H4 (cell line): ENCODE data around the gene TMX1. TPM values are rescaled to one million over a fixed set of nuclear protein-coding genes. Genes with fewer than 3 reads are reported as not detected.
A peak's percentile ranks its signal among the peaks of the same experiment; 100 is the strongest.

ENCODE experiments used
- DNase-seq: peaks from one replicate; pipeline ENCODE4 v3.0.0-alpha.2; 2015; ENCODE audit warnings: low spot score
- total RNA-seq: library from RNA; depleted of rRNA; stranded (reverse); fragments of >200 nt; shearing (Covaris generic); gene quantifications from 2 replicates; pipeline ENCODE4 v1.2.3, GENCODE V29; 2014

The TMX1 gene
- total RNA-seq, 1 experiment from 2014 or later: 88.1 TPM

GRCh38 chr14:51242545-51243490 lies 2.8 kb downstream of the TMX1 start:
- DNase-seq: no peak

GRCh38 chr14:51244591-51244990 lies 4.5 kb downstream of the TMX1 start:
- DNase-seq: no peak

DNA sequence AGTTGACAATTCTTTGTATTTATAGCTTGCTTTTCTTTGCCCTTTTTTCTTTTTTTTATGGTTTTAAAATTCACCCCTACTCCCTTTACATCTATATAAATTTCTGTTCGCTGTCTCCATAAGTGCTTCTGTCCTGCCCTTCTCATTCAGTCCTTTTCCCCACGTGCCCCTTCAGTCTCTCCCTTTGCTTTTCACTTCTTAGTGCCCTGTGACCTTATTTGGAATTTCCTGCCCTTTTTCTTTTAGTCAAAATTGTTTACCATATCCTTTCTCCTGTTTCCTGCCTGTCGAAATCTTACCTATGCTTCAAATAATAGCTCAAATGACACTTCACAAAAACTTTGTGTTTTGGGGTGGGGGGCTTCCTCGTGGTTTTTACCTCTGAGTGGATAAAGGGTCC lies 6.0 kb downstream of the TMX1 start:
- DNase-seq: no peak

DNA sequence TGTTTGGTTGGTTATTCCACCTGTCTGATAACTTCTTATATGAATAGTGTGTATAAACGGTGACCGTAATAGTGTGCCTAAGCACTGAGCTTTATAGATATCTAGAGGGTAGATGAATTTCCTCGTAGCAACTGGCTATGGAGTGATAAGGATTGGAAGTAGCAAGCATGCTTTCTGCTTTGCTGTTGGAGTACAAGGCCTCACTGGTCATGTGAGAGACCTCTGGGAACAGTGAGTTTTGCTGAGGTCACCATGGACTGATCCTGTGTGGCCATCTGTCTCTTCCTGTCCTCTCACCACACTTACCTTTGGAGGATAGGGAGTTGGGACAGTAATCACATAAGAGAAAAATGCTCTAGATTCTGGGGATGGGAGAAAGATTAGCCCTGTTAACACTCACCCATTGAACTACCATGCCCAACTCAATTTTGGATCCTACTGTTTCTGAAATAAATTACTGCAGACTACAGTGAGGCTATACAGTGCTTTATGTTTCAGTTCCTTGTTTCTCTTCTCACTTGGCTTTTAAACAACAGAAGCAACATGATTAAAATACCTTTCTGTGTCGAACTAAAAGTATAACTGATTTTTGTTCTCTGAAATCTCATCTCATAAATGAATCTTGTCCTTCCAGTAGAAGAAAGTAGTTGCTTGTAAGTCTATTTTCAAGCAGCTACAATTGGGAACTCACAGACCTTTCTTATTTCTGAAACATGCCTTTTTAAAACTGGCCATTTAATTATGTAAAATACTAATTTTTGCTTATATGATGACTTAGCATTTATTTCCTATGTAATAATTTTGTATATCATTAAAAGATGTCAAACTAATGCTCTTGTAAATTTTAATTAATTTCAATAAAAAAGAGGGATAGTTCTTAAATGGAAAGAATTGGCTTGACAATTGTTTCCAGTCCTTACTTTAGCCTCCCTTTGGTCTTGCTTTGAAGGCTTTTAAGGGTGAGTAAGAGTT lies 8.3 kb downstream of the TMX1 start:
- DNase-seq: no peak

DNA sequence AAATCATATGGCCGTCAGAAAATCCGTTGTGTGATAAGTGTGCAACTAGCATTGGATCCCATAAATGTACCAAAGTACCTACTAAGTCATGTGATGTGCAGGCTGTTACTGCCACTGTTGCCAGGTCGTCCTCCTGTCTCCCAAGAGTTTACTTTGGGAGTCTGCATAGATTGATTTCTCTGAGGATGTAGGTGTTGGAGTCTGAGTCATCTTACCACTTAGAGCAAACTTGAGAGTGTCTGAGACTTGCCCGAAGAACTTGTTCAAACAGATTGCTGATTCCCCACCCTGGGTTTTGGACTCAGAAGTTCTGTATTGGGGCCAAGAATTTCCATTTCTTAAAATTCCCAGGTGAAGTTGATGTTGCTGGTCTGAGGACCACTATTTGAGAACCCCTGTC lies 11.4 kb downstream of the TMX1 start:
- DNase-seq: no peak

GRCh38 chr14:51253880-51254279 lies 13.8 kb downstream of the TMX1 start:
- no peak for DNase-seq

DNA sequence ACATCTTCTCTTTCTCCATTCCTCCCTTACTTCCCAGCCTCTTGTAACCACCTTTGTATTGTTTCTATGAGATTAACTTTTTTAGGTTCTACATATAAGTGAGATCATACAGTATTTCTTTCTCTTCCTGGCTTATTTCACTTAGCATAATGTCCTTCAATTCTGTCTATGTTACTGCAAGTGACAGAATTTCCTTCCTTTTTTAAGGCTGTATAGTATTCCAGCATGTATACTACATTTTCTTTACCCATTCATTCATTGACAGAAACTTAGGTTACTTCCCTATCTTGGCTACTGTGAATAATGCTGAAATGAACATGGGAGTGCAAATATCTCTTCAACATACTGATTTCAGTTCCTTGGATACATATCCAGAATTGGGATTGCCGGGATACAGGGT lies 18.2 kb downstream of the TMX1 start:
- no peak for DNase-seq

- DNase-seq: no peak
Observed at GRCh38 chr14:51258788-51259187, 18.7 kb downstream of the TMX1 start.

DNA sequence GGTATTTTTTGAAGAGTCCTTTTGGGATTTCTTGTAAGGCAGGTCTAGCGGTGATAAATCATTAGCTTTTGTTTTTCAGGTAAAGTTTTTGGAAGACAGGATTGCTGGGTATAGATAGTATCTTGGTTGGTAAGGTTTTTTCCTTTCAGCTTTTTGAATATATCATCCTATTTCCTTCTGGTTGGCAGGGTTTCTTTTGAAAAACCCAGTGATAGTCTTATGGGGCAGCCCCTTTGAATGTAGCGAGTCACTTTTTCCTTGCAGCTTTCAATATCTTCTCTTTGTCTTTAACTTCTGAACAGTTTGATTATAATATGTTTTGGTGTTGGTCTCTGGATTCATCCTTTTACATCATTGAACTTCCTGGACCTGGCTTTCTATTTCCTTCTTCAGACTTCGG lies 20.2 kb downstream of the TMX1 start:
- DNase-seq: no peak

DNA sequence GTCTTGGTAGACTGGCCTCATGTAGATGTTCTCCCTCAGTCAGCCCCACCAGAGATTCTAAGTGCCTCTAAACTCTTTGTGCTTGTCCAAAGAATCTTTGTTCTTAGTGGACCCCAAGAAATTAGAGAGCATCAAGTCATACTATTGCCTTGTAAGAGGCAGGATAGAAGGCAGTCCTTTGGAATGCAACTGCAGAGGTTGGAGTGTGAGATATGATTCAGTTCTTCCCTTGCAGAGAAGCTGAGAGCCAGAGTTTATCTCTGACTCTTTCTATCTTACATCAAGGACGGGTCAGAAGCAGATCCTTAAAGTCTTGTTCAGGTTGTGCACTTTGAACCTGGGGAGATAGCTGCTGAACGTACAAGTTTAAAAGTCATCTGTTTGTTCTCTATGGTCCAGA lies 21.1 kb downstream of the TMX1 start:
- no peak for DNase-seq

- no peak for DNase-seq
Observed at GRCh38 chr14:51262868-51263267, 22.8 kb downstream of the TMX1 start.

GRCh38 chr14:51269634-51270033 lies 29.6 kb downstream of the TMX1 start:
- DNase-seq: no peak

DNA sequence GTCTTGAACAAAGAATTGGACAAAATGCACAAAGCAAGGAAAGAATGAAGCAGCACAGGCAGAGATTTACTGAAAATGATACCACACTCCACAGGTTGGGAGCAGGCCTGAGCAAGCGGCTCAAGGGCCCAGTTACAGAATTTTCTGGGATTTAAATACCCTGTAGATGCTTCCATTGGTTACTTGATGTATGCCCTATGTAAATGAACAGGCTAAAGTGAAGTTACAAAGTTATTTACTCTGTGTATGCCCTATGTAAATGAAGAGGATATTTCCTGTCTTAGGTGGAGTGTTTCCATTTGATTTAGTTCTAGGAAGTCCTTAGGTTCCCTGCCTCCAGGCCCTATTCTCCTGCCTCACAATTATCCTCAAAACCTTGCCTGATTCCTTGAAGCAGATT lies 36.6 kb downstream of the TMX1 start:
- no peak for DNase-seq

DNA sequence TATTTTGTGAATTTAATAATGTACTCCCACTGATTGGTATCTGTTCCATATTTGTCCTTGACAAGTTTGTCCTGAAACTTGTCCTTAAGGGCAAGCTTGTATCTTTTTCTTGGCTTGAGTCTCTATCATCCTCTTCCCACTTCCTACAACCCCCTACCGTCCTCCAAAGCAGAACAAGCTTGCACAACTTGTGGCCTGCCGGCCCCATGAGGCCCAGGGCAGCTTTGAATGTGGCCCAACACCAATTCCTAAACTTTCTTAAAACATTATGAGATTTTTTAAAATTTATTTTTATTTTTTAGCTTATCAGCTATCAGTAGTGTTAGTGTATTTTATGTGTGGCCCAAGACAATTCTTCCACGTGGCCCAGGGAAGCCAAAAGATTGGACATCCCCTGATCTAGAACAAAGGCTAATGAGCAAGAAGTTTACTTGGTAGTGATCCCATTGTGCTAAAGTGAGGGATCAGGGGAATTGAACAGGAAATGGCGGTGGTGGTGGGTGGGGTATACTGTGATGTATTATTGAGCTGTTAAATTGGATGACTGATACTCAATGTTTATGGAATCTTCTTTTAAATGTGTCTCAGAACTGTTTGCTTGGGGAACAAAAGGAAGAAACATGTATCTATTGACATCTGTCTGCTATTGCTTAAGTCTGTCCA lies 37.8 kb downstream of the TMX1 start:
- no peak for DNase-seq

- DNase-seq: no peak
Observed at GRCh38 chr14:51282517-51282916, 42.5 kb downstream of the TMX1 start.

DNA sequence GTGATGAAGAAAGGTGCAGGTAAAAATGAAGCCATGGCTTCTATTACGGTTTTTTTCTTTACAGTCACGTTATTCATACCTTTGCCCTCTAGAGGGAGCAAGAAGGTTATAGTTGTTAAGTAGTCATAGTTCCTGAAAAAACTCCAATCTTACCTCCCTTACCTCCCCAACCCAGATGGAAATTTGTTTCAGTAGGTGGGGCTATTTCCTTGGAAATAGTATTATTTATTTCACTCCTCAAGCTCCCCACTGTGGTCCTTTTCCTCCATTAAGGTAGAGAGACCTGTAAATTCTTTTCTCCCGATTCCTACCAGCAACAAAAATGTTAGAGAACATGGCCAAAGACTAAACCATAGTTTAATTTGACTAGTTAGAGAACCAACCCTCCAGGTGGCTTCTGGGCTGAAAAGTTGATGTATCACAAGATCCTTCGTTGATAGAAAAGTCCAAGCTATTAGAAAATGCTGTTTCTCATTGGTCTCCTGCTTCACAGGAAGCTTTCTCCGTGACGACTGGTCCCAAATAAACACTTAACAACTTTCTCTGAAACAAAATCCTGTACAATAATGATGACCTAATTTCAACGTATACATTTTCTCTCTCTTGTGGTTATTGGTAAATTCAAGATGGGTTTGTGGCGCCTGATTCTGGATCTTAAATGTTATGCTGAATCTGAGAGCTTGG lies 43.5 kb downstream of the TMX1 start:
- peak; percentile 86 for DNase-seq

GRCh38 chr14:51284241-51284640 lies 44.2 kb downstream of the TMX1 start:
- no peak for DNase-seq

- no peak for DNase-seq
Observed at GRCh38 chr14:51285120-51285519, 45.1 kb downstream of the TMX1 start.

- DNase-seq: no peak
Observed at GRCh38 chr14:51289169-51289568, 49.1 kb downstream of the TMX1 start.

DNA sequence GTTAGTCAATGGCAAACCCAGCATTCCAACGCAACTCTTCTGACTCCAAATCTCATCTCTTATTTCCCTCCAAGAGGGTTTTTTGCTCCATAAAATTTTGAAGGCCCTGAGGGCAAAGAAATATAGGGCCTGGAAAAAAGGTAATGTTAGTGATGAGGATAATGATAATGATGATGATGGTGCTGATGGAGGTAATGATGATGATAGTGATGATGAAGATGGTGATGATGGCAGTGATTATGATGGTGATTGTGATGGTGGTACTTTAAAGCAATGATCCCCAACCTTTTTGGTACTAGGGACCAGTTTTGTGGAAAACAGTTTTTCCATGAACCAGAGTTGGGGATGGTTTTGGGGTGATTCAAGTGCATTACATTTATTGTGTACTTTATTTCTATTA lies 50.1 kb downstream of the TMX1 start:
- DNase-seq: no peak

DNA sequence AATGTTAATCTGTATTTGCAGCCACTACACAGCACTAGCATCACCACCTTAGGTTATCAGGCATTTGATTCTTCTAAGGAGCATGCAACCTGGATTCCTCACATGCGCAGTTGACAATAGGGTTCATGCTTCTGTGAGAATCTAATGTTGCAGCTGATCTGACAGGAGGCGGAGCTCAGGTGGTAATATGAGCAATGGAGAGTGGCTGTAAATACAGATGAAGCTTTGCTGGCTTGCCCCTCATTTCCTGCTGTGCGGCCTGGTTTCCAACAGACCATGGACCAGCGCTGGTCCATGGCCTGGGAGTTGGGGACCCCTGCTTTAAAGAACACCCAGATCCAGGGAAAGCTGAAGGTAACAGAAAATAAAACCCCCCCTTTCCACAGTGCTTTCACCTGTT lies 51.0 kb downstream of the TMX1 start:
- no peak for DNase-seq
